HepG2 (cell line): Measurements from ENCODE around the gene DDX1. TPM values are rescaled to one million over a fixed set of nuclear protein-coding genes. Genes with fewer than 3 reads are reported as not detected.

Experiments used
- AGO1 ChIP-seq: fragments of 200-400 bp; formaldehyde crosslinking; IDR thresholded peaks from 2 replicates; pipeline ENCODE4 v1.6.1; 2017; ENCODE audit warnings: mild to moderate bottlenecking, low read depth, low read length, moderate library complexity; ENCODE audit not compliant: poor library complexity, severe bottlenecking
- BHLHE40 ChIP-seq: IDR thresholded peaks from 2 replicates; pipeline ENCODE4 v1.6.1; 2011; ENCODE audit warnings: low read length, improper control_type of control experiment
- CEBPB ChIP-seq: IDR thresholded peaks from 2 replicates; pipeline ENCODE4 v1.6.1; 2011; ENCODE audit warnings: low read depth, low read length, improper control_type of control experiment, borderline replicate concordance
- RCOR2 ChIP-seq: IDR thresholded peaks from 2 replicates; pipeline ENCODE4 v1.6.1; 2016; ENCODE audit warnings: missing biosample characterization, missing genetic modification reagents
- SCMH1 ChIP-seq: sonication (generic); formaldehyde crosslinking; IDR thresholded peaks from 2 replicates; pipeline ENCODE4 v1.9.0; 2021; ENCODE audit warnings: missing genetic modification reagents, mild to moderate bottlenecking, borderline replicate concordance
- TCF7L2 ChIP-seq: IDR thresholded peaks from 2 replicates; pipeline ENCODE4 v1.6.1; 2011; ENCODE audit warnings: mild to moderate bottlenecking, low read depth, low read length, moderate library complexity
- ZC3H4 ChIP-seq: sonication (generic); formaldehyde crosslinking; IDR thresholded peaks from 2 replicates; pipeline ENCODE4 v1.4.0; 2020; ENCODE audit warnings: missing genetic modification reagents, borderline replicate concordance
- ZFP41 ChIP-seq: sonication (generic); formaldehyde crosslinking; IDR thresholded peaks from 2 replicates; pipeline ENCODE4 v1.4.0; 2020; ENCODE audit warnings: mild to moderate bottlenecking, missing genetic modification reagents, borderline replicate concordance
- ZNF766 ChIP-seq: sonication (generic); formaldehyde crosslinking; IDR thresholded peaks from 2 replicates; pipeline ENCODE4 v1.5.0; 2020; ENCODE audit warnings: missing genetic modification reagents, borderline replicate concordance
- ZNF776 ChIP-seq: sonication (generic); formaldehyde crosslinking; IDR thresholded peaks from 2 replicates; pipeline ENCODE4 v1.4.0; 2020; ENCODE audit warnings: mild to moderate bottlenecking, missing genetic modification reagents
- ZNF788 ChIP-seq: sonication (generic); formaldehyde crosslinking; IDR thresholded peaks from 2 replicates; pipeline ENCODE4 v1.5.0; 2020; ENCODE audit warnings: mild to moderate bottlenecking, missing genetic modification reagents, borderline replicate concordance
- ZNF850 ChIP-seq: sonication (generic); formaldehyde crosslinking; conservative IDR thresholded peaks from 2 replicates; pipeline ENCODE4 v1.9.0; 2021; ENCODE audit warnings: mild to moderate bottlenecking, missing genetic modification reagents
- polyA plus RNA-seq, 8 experiments: library from polyadenylated mRNA; depleted of rRNA in 3 of 8; stranded (reverse) in 7 of 8; unstranded in 1 of 8; fragments of >200 nt; fragmentation: Illumina TruSeq in 4 of 8; extraction: Trizol in 4 of 8; gene quantifications; 2 replicates each; pipeline versions ENCODE4 v1.2.1 to v1.2.3, GENCODE V29; 2011 to 2016; ENCODE audit warnings: low read depth in 4 of 8, missing spikeins in 1 of 8, mixed read lengths in 1 of 8; ENCODE audit not compliant: insufficient read depth in 1 of 8
- total RNA-seq, 5 experiments: library from RNA; depleted of rRNA; stranded (reverse); fragments of >200 nt; fragmentation: Illumina TruSeq; extraction: Trizol; gene quantifications; 2 replicates each; pipeline ENCODE4 v1.2.3, GENCODE V29; 2016; ENCODE audit warnings: low read depth in 1 of 5
- TF ChIP-seq, protein P1 (sequence below): sonication (generic); formaldehyde crosslinking; IDR thresholded peaks from 2 replicates; pipeline ENCODE4 v1.4.0; 2020; ENCODE audit warnings: missing genetic modification reagents, borderline replicate concordance
- TF ChIP-seq, protein P2 (sequence below): sonication (generic); formaldehyde crosslinking; IDR thresholded peaks from 2 replicates; pipeline ENCODE4 v1.5.1; 2020; ENCODE audit warnings: mild to moderate bottlenecking, moderate library complexity, missing genetic modification reagents
- TF ChIP-seq, protein P3 (sequence below): sonication (generic); formaldehyde crosslinking; IDR thresholded peaks from 2 replicates; pipeline ENCODE4 v1.4.0; 2020; ENCODE audit warnings: missing genetic modification reagents
- TF ChIP-seq, protein P4 (sequence below): sonication (generic); formaldehyde crosslinking; IDR thresholded peaks from 2 replicates; pipeline ENCODE4 v1.5.0; 2020; ENCODE audit warnings: missing genetic modification reagents
- TF ChIP-seq, protein P5 (sequence below): IDR thresholded peaks from 2 replicates; pipeline ENCODE4 v1.6.1; 2016; ENCODE audit warnings: missing biosample characterization, missing genetic modification reagents, low read depth
- TF ChIP-seq, protein P6 (sequence below): sonication (generic); formaldehyde crosslinking; IDR thresholded peaks from 2 replicates; pipeline ENCODE4 v1.5.0; 2020; ENCODE audit warnings: missing genetic modification reagents, mild to moderate bottlenecking, borderline replicate concordance
- TF ChIP-seq, protein P7 (sequence below): sonication (generic); formaldehyde crosslinking; IDR thresholded peaks from 2 replicates; pipeline ENCODE4 v1.4.0; 2020; ENCODE audit warnings: missing genetic modification reagents

DDX1 gene
- total and polyA plus RNA-seq, 2 of the 13 experiments (the other 11 are each of a cell fraction or from before 2014, with no cell fraction given), result 81.6 to 130 TPM

DNA sequence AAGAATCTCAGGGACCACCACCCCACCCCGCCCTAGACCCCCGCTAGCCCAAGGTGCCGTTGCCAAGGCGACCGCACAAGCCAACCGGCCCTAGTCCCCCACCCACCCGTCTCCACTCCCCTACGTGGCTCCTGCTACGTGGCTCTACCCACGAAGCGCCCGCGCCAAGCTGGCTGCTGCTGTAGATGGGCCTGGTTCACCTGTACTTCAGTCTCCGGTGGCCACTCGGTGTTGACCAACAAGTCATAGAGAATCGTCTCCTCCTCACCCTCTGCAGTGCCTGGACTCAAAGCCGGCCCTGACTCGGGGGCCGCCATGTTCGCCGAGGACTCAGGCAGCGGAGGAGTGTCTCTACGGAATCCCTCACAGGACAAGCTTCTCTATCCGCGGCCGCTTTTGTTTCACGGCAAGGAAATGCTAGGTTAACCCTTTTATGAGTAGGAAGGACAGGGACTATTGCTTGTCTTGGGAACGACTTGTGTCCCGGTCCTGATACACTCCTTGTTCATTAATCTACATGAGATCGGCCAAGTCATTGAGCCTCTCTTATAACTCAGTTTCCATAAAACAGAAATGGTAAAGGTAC is 30.6 kb upstream of the DDX1 start, which contains the start of gene NBAS (continued):
- TF ChIP-seq SCMH1 (no peak), ZNF788 (CRISPR knock-in tag) (peak; percentile 61; the same call in 1 of the 2 replicates), ZNF776 (CRISPR knock-in tag) (no peak), BHLHE40 (no peak), ZNF850 (CRISPR knock-in tag) (no peak), ZNF766 (no peak), AGO1 (no peak), CEBPB (no peak), TCF7L2 (no peak), ZC3H4 (no peak), RCOR2 (CRISPR knock-in tag) (peak; percentile 51; the same call in 1 of the 2 replicates), ZFP41 (no peak)
- TF ChIP-seq, protein P1, sequence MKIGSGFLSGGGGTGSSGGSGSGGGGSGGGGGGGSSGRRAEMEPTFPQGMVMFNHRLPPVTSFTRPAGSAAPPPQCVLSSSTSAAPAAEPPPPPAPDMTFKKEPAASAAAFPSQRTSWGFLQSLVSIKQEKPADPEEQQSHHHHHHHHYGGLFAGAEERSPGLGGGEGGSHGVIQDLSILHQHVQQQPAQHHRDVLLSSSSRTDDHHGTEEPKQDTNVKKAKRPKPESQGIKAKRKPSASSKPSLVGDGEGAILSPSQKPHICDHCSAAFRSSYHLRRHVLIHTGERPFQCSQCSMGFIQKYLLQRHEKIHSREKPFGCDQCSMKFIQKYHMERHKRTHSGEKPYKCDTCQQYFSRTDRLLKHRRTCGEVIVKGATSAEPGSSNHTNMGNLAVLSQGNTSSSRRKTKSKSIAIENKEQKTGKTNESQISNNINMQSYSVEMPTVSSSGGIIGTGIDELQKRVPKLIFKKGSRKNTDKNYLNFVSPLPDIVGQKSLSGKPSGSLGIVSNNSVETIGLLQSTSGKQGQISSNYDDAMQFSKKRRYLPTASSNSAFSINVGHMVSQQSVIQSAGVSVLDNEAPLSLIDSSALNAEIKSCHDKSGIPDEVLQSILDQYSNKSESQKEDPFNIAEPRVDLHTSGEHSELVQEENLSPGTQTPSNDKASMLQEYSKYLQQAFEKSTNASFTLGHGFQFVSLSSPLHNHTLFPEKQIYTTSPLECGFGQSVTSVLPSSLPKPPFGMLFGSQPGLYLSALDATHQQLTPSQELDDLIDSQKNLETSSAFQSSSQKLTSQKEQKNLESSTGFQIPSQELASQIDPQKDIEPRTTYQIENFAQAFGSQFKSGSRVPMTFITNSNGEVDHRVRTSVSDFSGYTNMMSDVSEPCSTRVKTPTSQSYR (CRISPR knock-in tag), result no peak
- TF ChIP-seq, protein P2, sequence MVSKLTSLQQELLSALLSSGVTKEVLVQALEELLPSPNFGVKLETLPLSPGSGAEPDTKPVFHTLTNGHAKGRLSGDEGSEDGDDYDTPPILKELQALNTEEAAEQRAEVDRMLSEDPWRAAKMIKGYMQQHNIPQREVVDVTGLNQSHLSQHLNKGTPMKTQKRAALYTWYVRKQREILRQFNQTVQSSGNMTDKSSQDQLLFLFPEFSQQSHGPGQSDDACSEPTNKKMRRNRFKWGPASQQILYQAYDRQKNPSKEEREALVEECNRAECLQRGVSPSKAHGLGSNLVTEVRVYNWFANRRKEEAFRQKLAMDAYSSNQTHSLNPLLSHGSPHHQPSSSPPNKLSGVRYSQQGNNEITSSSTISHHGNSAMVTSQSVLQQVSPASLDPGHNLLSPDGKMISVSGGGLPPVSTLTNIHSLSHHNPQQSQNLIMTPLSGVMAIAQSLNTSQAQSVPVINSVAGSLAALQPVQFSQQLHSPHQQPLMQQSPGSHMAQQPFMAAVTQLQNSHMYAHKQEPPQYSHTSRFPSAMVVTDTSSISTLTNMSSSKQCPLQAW, result no peak
- TF ChIP-seq, protein P3, sequence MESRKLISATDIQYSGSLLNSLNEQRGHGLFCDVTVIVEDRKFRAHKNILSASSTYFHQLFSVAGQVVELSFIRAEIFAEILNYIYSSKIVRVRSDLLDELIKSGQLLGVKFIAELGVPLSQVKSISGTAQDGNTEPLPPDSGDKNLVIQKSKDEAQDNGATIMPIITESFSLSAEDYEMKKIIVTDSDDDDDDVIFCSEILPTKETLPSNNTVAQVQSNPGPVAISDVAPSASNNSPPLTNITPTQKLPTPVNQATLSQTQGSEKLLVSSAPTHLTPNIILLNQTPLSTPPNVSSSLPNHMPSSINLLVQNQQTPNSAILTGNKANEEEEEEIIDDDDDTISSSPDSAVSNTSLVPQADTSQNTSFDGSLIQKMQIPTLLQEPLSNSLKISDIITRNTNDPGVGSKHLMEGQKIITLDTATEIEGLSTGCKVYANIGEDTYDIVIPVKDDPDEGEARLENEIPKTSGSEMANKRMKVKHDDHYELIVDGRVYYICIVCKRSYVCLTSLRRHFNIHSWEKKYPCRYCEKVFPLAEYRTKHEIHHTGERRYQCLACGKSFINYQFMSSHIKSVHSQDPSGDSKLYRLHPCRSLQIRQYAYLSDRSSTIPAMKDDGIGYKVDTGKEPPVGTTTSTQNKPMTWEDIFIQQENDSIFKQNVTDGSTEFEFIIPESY (CRISPR knock-in tag), result 0 out of 2 replicates have a peak, but pooled peaks have one; percentile 17
- TF ChIP-seq, protein P4, sequence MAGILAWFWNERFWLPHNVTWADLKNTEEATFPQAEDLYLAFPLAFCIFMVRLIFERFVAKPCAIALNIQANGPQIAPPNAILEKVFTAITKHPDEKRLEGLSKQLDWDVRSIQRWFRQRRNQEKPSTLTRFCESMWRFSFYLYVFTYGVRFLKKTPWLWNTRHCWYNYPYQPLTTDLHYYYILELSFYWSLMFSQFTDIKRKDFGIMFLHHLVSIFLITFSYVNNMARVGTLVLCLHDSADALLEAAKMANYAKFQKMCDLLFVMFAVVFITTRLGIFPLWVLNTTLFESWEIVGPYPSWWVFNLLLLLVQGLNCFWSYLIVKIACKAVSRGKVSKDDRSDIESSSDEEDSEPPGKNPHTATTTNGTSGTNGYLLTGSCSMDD (CRISPR knock-in tag), result no peak
- TF ChIP-seq, protein P5, sequence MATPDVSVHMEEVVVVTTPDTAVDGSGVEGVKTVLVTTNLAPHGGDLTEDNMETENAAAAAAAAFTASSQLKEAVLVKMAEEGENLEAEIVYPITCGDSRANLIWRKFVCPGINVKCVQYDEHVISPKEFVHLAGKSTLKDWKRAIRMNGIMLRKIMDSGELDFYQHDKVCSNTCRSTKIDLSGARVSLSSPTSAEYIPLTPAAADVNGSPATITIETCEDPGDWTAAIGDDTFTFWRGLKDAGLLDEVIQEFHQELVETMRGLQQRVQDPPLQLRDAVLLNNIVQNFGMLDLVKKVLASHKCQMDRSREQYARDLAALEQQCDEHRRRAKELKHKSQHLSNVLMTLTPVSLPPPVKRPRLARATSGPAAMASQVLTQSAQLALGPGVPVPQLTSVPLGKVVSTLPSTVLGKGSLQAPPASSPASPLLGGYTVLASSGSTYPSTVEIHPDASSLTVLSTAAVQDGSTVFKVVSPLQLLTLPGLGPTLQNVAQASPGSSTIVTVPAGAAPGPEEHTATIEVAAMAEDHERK (CRISPR knock-in tag), result no peak
- TF ChIP-seq, protein P6, sequence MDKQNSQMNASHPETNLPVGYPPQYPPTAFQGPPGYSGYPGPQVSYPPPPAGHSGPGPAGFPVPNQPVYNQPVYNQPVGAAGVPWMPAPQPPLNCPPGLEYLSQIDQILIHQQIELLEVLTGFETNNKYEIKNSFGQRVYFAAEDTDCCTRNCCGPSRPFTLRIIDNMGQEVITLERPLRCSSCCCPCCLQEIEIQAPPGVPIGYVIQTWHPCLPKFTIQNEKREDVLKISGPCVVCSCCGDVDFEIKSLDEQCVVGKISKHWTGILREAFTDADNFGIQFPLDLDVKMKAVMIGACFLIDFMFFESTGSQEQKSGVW (CRISPR knock-in tag), result no peak
- TF ChIP-seq, protein P7, sequence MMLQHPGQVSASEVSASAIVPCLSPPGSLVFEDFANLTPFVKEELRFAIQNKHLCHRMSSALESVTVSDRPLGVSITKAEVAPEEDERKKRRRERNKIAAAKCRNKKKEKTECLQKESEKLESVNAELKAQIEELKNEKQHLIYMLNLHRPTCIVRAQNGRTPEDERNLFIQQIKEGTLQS (CRISPR knock-in tag), result 0 out of 2 replicates have a peak, but pooled peaks have one; percentile 19
